Measurements from ENCODE around the gene DSCAML1.

GRCh38 chr11:117438371-117439000 lies 358.5 kb downstream of the DSCAML1 start:
- TF ChIP-seq CTCF (IDR thresholded peaks at IDR 0.05) (no peak), EP300 (IDR thresholded peaks at IDR 0.05) (no peak), POLR2A (IDR thresholded peaks at IDR 0.05) (no peak)

Measured in tibial nerve (tissue), 4 donors.